Tibial nerve (tissue), 3 donors: ENCODE results near the gene SLC9A3.

Source experiments
- CTCF ChIP-seq, 5 experiments: fragments of 200-600 bp in 3 of 5; fragments of 450-650 bp in 2 of 5; sonication (generic) in 3 of 5; IDR thresholded peaks; one replicate each; pipeline ENCODE4 v1.5.1; 2016 to 2019; ENCODE audit warnings: antibody characterized with exemption in 5 of 5, mild to moderate bottlenecking in 3 of 5, moderate library complexity in 2 of 5
- POLR2A ChIP-seq, 2 donors: fragments of 450-650 bp; IDR thresholded peaks; one replicate each; pipeline ENCODE4 v1.6.1; 2017; ENCODE audit warnings: antibody characterized with exemption in 2 of 2, mild to moderate bottlenecking in 2 of 2, moderate library complexity in 2 of 2

GRCh38 chr5:501831-502184 lies 22.4 kb downstream of the SLC9A3 start:
- TF ChIP-seq CTCF (IDR thresholded peaks at IDR 0.05): no peak
- no peak for TF ChIP-seq POLR2A (IDR thresholded peaks at IDR 0.05)
